Lower leg skin (tissue), 3 donors: Measurements from ENCODE around the gene PCP4.

Source experiments
- CTCF ChIP-seq, 3 donors: fragments of 450-650 bp; IDR thresholded peaks; one replicate each; pipeline ENCODE4 v1.5.1; 2016; ENCODE audit warnings: antibody characterized with exemption in 3 of 3, mild to moderate bottlenecking in 3 of 3, moderate library complexity in 2 of 3
- POLR2A ChIP-seq, 2 donors: fragments of 450-650 bp; IDR thresholded peaks; one replicate each; pipeline ENCODE4 v1.6.1; 2016 to 2017; ENCODE audit warnings: antibody characterized with exemption in 2 of 2, mild to moderate bottlenecking in 1 of 2, moderate library complexity in 1 of 2

- TF ChIP-seq POLR2A (IDR thresholded peaks at IDR 0.05) (no peak), CTCF (IDR thresholded peaks at IDR 0.05) (no peak)
These were observed 102.6 kb downstream of the PCP4 start for GRCh38 chr21:39969691-39970364.
